Adrenal gland (tissue), 5 donors: Measurements from ENCODE around the gene MGST3.

Experiments
- POLR2A ChIP-seq, 2 donors: fragments of 450-650 bp; IDR thresholded peaks; one replicate each; pipeline ENCODE4 v1.6.1; 2017; ENCODE audit warnings: antibody characterized with exemption in 2 of 2, mild to moderate bottlenecking in 2 of 2, moderate library complexity in 1 of 2
- TF ChIP-seq, protein P1 (sequence below), 6 experiments: fragments of 450-650 bp in 4 of 6; fragments of 200-600 bp in 2 of 6; sonication (generic) in 1 of 6; IDR thresholded peaks; 1 replicate in 5 of 6; 2 replicates in 1 of 6; pipeline versions ENCODE4 v1.5.1 to v1.8.0; 2016 to 2021; ENCODE audit warnings: antibody characterized with exemption in 6 of 6, mild to moderate bottlenecking in 2 of 6, moderate library complexity in 1 of 6
- donor health status: DM: no; HTN: no; CAD: no.

DNA sequence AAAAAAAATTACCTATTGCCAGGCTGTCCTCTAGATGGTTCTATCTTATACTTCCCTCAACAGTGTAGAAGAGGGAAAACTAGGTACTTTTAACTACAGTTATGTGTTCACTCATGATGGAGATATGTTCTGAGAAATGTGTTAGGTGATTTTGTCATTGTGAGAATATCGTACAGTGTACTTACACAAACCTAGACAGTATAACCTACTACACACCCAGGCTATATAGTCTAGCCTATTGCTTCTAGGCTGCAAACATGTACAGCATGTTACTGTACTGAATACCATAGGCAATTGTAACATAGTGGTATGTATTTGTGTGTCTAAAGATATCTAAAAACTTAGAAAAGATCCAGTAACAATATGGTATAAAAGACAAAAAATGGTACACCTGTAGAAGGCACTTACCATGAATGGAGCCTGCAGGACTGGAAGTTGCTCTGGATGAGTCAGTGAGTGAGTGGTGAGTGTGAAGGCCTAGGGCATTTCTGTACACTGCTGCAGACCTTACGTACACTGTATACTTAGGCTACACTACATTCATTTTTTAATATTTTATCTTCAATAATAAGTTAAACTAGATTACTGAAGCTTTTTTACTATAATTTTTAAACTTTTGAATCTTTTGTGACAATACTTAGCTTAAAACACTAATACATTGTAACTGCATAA, 13.2 kb downstream of the MGST3 start:
- TF ChIP-seq, protein P1, sequence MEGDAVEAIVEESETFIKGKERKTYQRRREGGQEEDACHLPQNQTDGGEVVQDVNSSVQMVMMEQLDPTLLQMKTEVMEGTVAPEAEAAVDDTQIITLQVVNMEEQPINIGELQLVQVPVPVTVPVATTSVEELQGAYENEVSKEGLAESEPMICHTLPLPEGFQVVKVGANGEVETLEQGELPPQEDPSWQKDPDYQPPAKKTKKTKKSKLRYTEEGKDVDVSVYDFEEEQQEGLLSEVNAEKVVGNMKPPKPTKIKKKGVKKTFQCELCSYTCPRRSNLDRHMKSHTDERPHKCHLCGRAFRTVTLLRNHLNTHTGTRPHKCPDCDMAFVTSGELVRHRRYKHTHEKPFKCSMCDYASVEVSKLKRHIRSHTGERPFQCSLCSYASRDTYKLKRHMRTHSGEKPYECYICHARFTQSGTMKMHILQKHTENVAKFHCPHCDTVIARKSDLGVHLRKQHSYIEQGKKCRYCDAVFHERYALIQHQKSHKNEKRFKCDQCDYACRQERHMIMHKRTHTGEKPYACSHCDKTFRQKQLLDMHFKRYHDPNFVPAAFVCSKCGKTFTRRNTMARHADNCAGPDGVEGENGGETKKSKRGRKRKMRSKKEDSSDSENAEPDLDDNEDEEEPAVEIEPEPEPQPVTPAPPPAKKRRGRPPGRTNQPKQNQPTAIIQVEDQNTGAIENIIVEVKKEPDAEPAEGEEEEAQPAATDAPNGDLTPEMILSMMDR (IDR thresholded peaks at IDR 0.05) = no peak
- no peak for TF ChIP-seq POLR2A (IDR thresholded peaks at IDR 0.05)
